ENCODE measurements around the gene THUMPD3. TPM values are rescaled to one million over a fixed set of nuclear protein-coding genes. Genes with fewer than 3 reads are reported as not detected.

Gene THUMPD3
- total and polyA plus RNA-seq, 2 of the 13 experiments (the other 11 are each of a cell fraction or from before 2014, with no cell fraction given), result 31.2 to 44.1 TPM

- TF ChIP-seq ARNT2 (CRISPR knock-in tag; IDR thresholded peaks at IDR 0.05; ENCODE audit: low read depth) (peak; percentile 32; the same call in 1 of the 2 replicates), BRD4 (CRISPR knock-in tag; IDR thresholded peaks at IDR 0.05) (no peak), GABPA (IDR thresholded peaks at IDR 0.05; ENCODE audit: low read depth, low read length) (peak; percentile 76), GABPA (CRISPR knock-in tag; IDR thresholded peaks at IDR 0.05; ENCODE audit: low read depth) (peak; percentile 94), ZBTB3 (CRISPR knock-in tag; IDR thresholded peaks at IDR 0.05; ENCODE audit: borderline replicate concordance, low read depth) (no peak), ZNF891 (CRISPR knock-in tag; IDR thresholded peaks at IDR 0.05) (no peak; the same call in 1 of the 2 replicates), ZNF605 (CRISPR knock-in tag; IDR thresholded peaks at IDR 0.05) (peak; percentile 78), ZNF431 (CRISPR knock-in tag; IDR thresholded peaks at IDR 0.05; ENCODE audit: borderline replicate concordance, low read depth) (0 out of 2 replicates have a peak, but pooled peaks have one; percentile 52), MEIS1 (CRISPR knock-in tag; IDR thresholded peaks at IDR 0.05; ENCODE audit: borderline replicate concordance) (0 out of 2 replicates have a peak, but pooled peaks have one; percentile 36), PCBP2 (optimal IDR thresholded peaks at IDR 0.05; ENCODE audit: low read depth, low read length, poor library complexity, severe bottlenecking) (peak; percentile 19), MLXIP (CRISPR knock-in tag; IDR thresholded peaks at IDR 0.05; ENCODE audit: borderline replicate concordance) (no peak), NKX3-1 (CRISPR knock-in tag; IDR thresholded peaks at IDR 0.05) (no peak), ZNF367 (CRISPR knock-in tag; IDR thresholded peaks at IDR 0.05; ENCODE audit: borderline replicate concordance) (no peak), ETV5 (CRISPR knock-in tag; IDR thresholded peaks at IDR 0.05; ENCODE audit: borderline replicate concordance) (peak; percentile 65; the same call in 1 of the 2 replicates), ZNF572 (CRISPR knock-in tag; IDR thresholded peaks at IDR 0.05) (no peak), ZZZ3 (CRISPR knock-in tag; IDR thresholded peaks at IDR 0.05; ENCODE audit: borderline replicate concordance) (0 out of 2 replicates have a peak, but pooled peaks have one; percentile 49), SP1 (IDR thresholded peaks at IDR 0.05) (no peak), SP1 (CRISPR knock-in tag; IDR thresholded peaks at IDR 0.05) (0 out of 2 replicates have a peak, but pooled peaks have one; percentile 22), ZNF660 (CRISPR knock-in tag; IDR thresholded peaks at IDR 0.05; ENCODE audit: borderline replicate concordance, low read depth) (no peak), PHF5A (CRISPR knock-in tag; IDR thresholded peaks at IDR 0.05; ENCODE audit: low read depth, unreplicated experiment) (no peak), SKI (IDR thresholded peaks at IDR 0.05; ENCODE audit: partially characterized antibody) (peak; percentile 59), HDAC6 (IDR thresholded peaks at IDR 0.05; ENCODE audit: low read depth, low read length) (no peak), NFIB (CRISPR knock-in tag; IDR thresholded peaks at IDR 0.05; ENCODE audit: borderline replicate concordance) (no peak), ELF4 (CRISPR knock-in tag; IDR thresholded peaks at IDR 0.05; ENCODE audit: borderline replicate concordance) (peak; percentile 76; the same call in 1 of the 2 replicates), ZNF354B (CRISPR knock-in tag; IDR thresholded peaks at IDR 0.05) (0 out of 2 replicates have a peak, but pooled peaks have one; percentile 26), ELF3 (CRISPR knock-in tag; IDR thresholded peaks at IDR 0.05) (no peak; the same call in 1 of the 2 replicates), REL (CRISPR knock-in tag; conservative IDR thresholded peaks at IDR 0.05) (no peak), MAFK (conservative IDR thresholded peaks at IDR 0.05 in 1 of 2, IDR thresholded peaks at IDR 0.05 in 1 of 2; ENCODE audit: low read length in 2 of 2) (no peak), ZNF12 (CRISPR knock-in tag; IDR thresholded peaks at IDR 0.05) (no peak), TAF1 (CRISPR knock-in tag; IDR thresholded peaks at IDR 0.05) (peak; percentile 84)
Observed at GRCh38 chr3:9396632-9397331, 33.9 kb downstream of the THUMPD3 start (continued).

Data from HepG2 (cell line).